Activated CD4-positive, alpha-beta T cell treated with anti-CD3 and anti-CD28 coated beads, Interleukin-2, amount 10 ng/mL, durations not matched to agents 7 days and 5 days (primary cell): ENCODE results near the gene ZNF184. TPM values are rescaled to one million over a fixed set of nuclear protein-coding genes. Genes with fewer than 3 reads are reported as not detected.

Experiments used
- CTCF ChIA-PET: fragments of 350-600 bp; sonication (Branson Sonifier 250); formaldehyde crosslinking; loops from one replicate; lab custom pipeline; 2021; ENCODE audit warnings: antibody characterized with exemption; lab: Charles Lee
- POLR2A ChIA-PET: fragments of 350-600 bp; sonication (Branson Sonifier 250); formaldehyde crosslinking; loops from one replicate; lab custom pipeline; 2021; ENCODE audit warnings: antibody characterized with exemption; lab: Charles Lee
- DNase-seq: peaks from one replicate; pipeline ENCODE4 v3.0.0-alpha.2; 2020
- H3K27ac Mint-ChIP-seq: one replicate; pipeline ENCODE4 v1.8.0; 2021; ENCODE audit warnings: mild to moderate bottlenecking, moderate library complexity, mixed read lengths
- H3K27me3 Mint-ChIP-seq: one replicate; pipeline ENCODE4 v1.8.0; 2021; ENCODE audit warnings: mixed read lengths
- H3K36me3 Mint-ChIP-seq: one replicate; pipeline ENCODE4 v1.8.0; 2021; ENCODE audit warnings: low read depth, mixed read lengths
- H3K4me1 Mint-ChIP-seq: one replicate; pipeline ENCODE4 v1.8.0; 2021; ENCODE audit warnings: mixed read lengths
- H3K4me3 Mint-ChIP-seq: one replicate; pipeline ENCODE4 v1.8.0; 2021; ENCODE audit warnings: mild to moderate bottlenecking, moderate library complexity, mixed read lengths
- H3K9me3 Mint-ChIP-seq: one replicate; pipeline ENCODE4 v1.8.0; 2021; ENCODE audit warnings: mixed read lengths
- total RNA-seq, 2 experiments: library from RNA; stranded (reverse); gene quantifications; one replicate each; pipeline ENCODE4 v1.2.3, GENCODE V29; 2021

Gene ZNF184
- total RNA-seq, 2 experiments from 2014 or later, result 14.4 to 16.8 TPM

DNA sequence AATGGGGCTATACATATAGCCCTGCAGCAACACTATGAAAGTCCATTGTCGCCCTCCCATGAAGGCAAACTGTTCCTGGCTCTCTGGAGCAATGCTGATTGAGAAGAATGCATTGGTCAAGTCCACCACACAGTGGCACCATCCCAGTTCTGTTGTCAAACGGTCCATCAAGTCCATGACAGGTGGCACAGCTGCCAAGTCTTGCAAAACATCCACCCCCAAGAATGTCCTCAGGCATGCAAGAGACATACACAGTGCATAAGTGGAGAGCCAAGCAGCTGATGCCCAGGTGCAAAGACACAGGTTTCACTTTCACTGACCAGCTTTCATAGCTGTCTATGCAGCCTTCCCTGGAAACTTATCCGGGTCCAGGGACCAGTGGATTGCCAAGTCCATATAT lies 66.8 kb downstream of the ZNF184 start:
- Mint-ChIP-seq H3K27ac (no peak overlapping the region), H3K9me3 (peaks cover 28% of the 10 kb centered on the region), H3K36me3 (peaks cover 7% of the 10 kb centered on the region), H3K4me3 (no peak overlapping the region), H3K4me1 (no peaks in the 10 kb centered on the region), H3K27me3 (no peaks in the 10 kb centered on the region)
- no peak for DNase-seq
- CTCF ChIA-PET, result no interaction called here
- POLR2A ChIA-PET, result no interaction called here

- H3K27me3 Mint-ChIP-seq, result no peaks in the 10 kb centered on the region
- DNase-seq, result no peak
- H3K4me1 Mint-ChIP-seq, result no peaks in the 10 kb centered on the region
- ChIA-PET POLR2A (no interaction called here), CTCF (no interaction called here)
- no peak overlapping the region for H3K27ac Mint-ChIP-seq
- H3K9me3 Mint-ChIP-seq, result peaks cover 58% of the 10 kb centered on the region
- peaks cover 40% of the 10 kb centered on the region for H3K36me3 Mint-ChIP-seq
- H3K4me3 Mint-ChIP-seq, result no peak overlapping the region
Measured at GRCh38 chr6:27400877-27401642, 71.8 kb downstream of the ZNF184 start.

Other genes with a start within 250 kb of the ZNF184 start
- gene PRSS16, start 225.4 kb downstream of the ZNF184 start, total RNA-seq, result 1 to 10 TPM; 1.1 to 1.5 TPM
- gene POM121L2, start 160.8 kb downstream of the ZNF184 start, total RNA-seq, result not detected
- 1 to 10 TPM; 2.0 to 3.2 TPM for gene ZNF391, start 84.3 kb downstream of the ZNF184 start, total RNA-seq